DND-41 (cell line): Measurements from ENCODE around the gene WDR36.

ENCODE experiments used
- ATAC-seq: fragments of 200-7000 bp; cut with Tn5 transposase; 3 replicates; pipeline ENCODE4 v1.9.1; 2021; ENCODE audit warnings: low read depth; ENCODE audit not compliant: insufficient read depth
- DNase-seq: peaks from one replicate; pipeline ENCODE4 v3.0.0-alpha.2; 2020
- H2AFZ ChIP-seq: 2 replicates; pipeline ENCODE4 v1.6.0; 2012; ENCODE audit warnings: low read depth, low read length
- H3K27ac ChIP-seq: 2 replicates; pipeline ENCODE4 v1.5.1; 2012; ENCODE audit warnings: low read length, inconsistent platforms
- H3K27me3 ChIP-seq: fragments of 200-600 bp; sonication (generic); 2 replicates; pipeline ENCODE4 v1.6.0; 2012; ENCODE audit warnings: low read length, mild to moderate bottlenecking, inconsistent platforms; ENCODE audit not compliant: insufficient read depth, poor library complexity
- H3K36me3 ChIP-seq: 2 replicates; pipeline ENCODE4 v1.5.1; 2012; ENCODE audit warnings: low read length, inconsistent platforms; ENCODE audit not compliant: insufficient read depth
- H3K4me1 ChIP-seq: 2 replicates; pipeline ENCODE4 v1.5.1; 2012; ENCODE audit warnings: mild to moderate bottlenecking, low read length; ENCODE audit not compliant: insufficient read depth
- H3K4me2 ChIP-seq: 2 replicates; pipeline ENCODE4 v1.6.0; 2012; ENCODE audit warnings: mild to moderate bottlenecking, moderate library complexity, low read length, inconsistent platforms; ENCODE audit not compliant: insufficient read depth
- H3K4me3 ChIP-seq, 2 experiments: fragments of 200-600 bp in 1 of 2; shearing (Covaris generic) in 1 of 2; 2 replicates each; pipeline ENCODE4 v1.5.1; 2012 to 2016; ENCODE audit warnings: inconsistent platforms in 2 of 2, low read length in 2 of 2, mild to moderate bottlenecking in 2 of 2, low read depth in 1 of 2, moderate library complexity in 1 of 2
- H3K79me2 ChIP-seq: 2 replicates; pipeline ENCODE4 v1.6.0; 2012; ENCODE audit warnings: low read length, inconsistent platforms; ENCODE audit not compliant: insufficient read depth
- H3K9ac ChIP-seq: 2 replicates; pipeline ENCODE4 v1.6.0; 2012; ENCODE audit warnings: low read depth, mild to moderate bottlenecking, inconsistent platforms, low read length, moderate library complexity
- H3K9me3 ChIP-seq: 2 replicates; pipeline ENCODE4 v1.5.1; 2012; ENCODE audit warnings: low read length, moderate library complexity, mild to moderate bottlenecking, inconsistent platforms; ENCODE audit not compliant: insufficient read depth, severe bottlenecking
- H4K20me1 ChIP-seq: 2 replicates; pipeline ENCODE4 v1.6.0; 2012; ENCODE audit warnings: low read length; ENCODE audit not compliant: insufficient read depth
- CTCF ChIP-seq: IDR thresholded peaks from 2 replicates; pipeline ENCODE4 v1.5.1; 2012; ENCODE audit warnings: borderline replicate concordance, low read length, moderate library complexity, mild to moderate bottlenecking; ENCODE audit not compliant: poor library complexity, severe bottlenecking; ENCODE audit errors: extremely low read depth
- EZH2 ChIP-seq: IDR thresholded peaks from 3 replicates; pipeline ENCODE4 v1.6.1; 2012; ENCODE audit warnings: borderline replicate concordance, low read depth, mild to moderate bottlenecking, moderate library complexity, low read length, inconsistent platforms; ENCODE audit not compliant: severe bottlenecking

The WDR36 gene

GRCh38 chr5:111146053-111146452, 53.9 kb downstream of the WDR36 start:
- Histone ChIP-seq H3K9ac (no peak overlapping the region), H3K4me1 (no peaks in the 10 kb centered on the region; the same call in 1 of the 2 replicates), H4K20me1 (no peaks in the 10 kb centered on the region), H3K27me3 (no peaks in the 10 kb centered on the region), H3K4me2 (no peak overlapping the region), H3K9me3 (no peaks in the 10 kb centered on the region), H3K27ac (no peak overlapping the region), H3K4me3 (no peak overlapping the region), H3K36me3 (no peaks in the 10 kb centered on the region), H2AFZ (no peak overlapping the region), H3K79me2 (no peaks in the 10 kb centered on the region)
- no peak for TF ChIP-seq EZH2
- TF ChIP-seq CTCF = no peak
- DNase-seq (no peak), ATAC-seq (no peak)

- DNase-seq (no peak), ATAC-seq (no peak)
- Histone ChIP-seq H3K4me3 (no peak overlapping the region), H3K27ac (no peak overlapping the region), H3K27me3 (no peaks in the 10 kb centered on the region), H3K36me3 (no peaks in the 10 kb centered on the region), H3K4me1 (no peaks in the 10 kb centered on the region; the same call in 1 of the 2 replicates), H3K79me2 (no peaks in the 10 kb centered on the region), H3K9ac (no peak overlapping the region), H3K9me3 (no peaks in the 10 kb centered on the region), H2AFZ (no peak overlapping the region), H4K20me1 (no peaks in the 10 kb centered on the region), H3K4me2 (no peak overlapping the region)
- TF ChIP-seq CTCF (no peak), EZH2 (no peak)
These were observed 55.4 kb downstream of the WDR36 start for GRCh38 chr5:111147502-111147901.

GRCh38 chr5:111151998-111152397, 59.9 kb downstream of the WDR36 start:
- no peak for TF ChIP-seq EZH2
- TF ChIP-seq CTCF = no peak
- Histone ChIP-seq H3K9ac (no peak overlapping the region), H3K27me3 (no peaks in the 10 kb centered on the region), H3K4me3 (no peak overlapping the region), H3K27ac (no peak overlapping the region), H3K79me2 (no peaks in the 10 kb centered on the region), H3K4me1 (no peaks in the 10 kb centered on the region), H4K20me1 (no peaks in the 10 kb centered on the region), H3K36me3 (no peaks in the 10 kb centered on the region), H2AFZ (no peak overlapping the region), H3K4me2 (no peak overlapping the region), H3K9me3 (no peaks in the 10 kb centered on the region)
- ATAC-seq = no peak
- no peak for DNase-seq

- TF ChIP-seq EZH2 = no peak
- TF ChIP-seq CTCF = no peak
- DNase-seq = no peak
- Histone ChIP-seq H3K27me3 (no peaks in the 10 kb centered on the region), H3K4me3 (no peak overlapping the region), H3K9ac (no peak overlapping the region), H4K20me1 (no peaks in the 10 kb centered on the region), H3K9me3 (no peaks in the 10 kb centered on the region), H3K79me2 (no peaks in the 10 kb centered on the region), H3K36me3 (no peaks in the 10 kb centered on the region), H3K27ac (no peak overlapping the region), H3K4me1 (peaks cover 6% of the 10 kb centered on the region; the same call in 1 of the 2 replicates), H3K4me2 (no peak overlapping the region), H2AFZ (no peak overlapping the region)
- no peak for ATAC-seq
These were observed 61.3 kb downstream of the WDR36 start for GRCh38 chr5:111153483-111153882.
